ENCODE data around the gene IL1RAPL2. TPM values are rescaled to one million over a fixed set of nuclear protein-coding genes. Genes with fewer than 3 reads are reported as not detected.

Gene IL1RAPL2
- total and polyA plus RNA-seq, 2 of the 8 experiments (the other 6 are each of a cell fraction or from before 2014, with no cell fraction given), result 0.20 to 1.3 TPM

- TF ChIP-seq ZNF274 (IDR thresholded peaks at IDR 0.05; ENCODE audit: borderline replicate concordance, extremely low read depth, low read length) (no peak), EZH2 (IDR thresholded peaks at IDR 0.05; ENCODE audit: low read depth, low read length, severe bottlenecking) (no peak), KDM5A (IDR thresholded peaks at IDR 0.05; ENCODE audit: low read length) (no peak), KDM4A (IDR thresholded peaks at IDR 0.05; ENCODE audit: low read depth, low read length, severe bottlenecking) (no peak), EP300 (IDR thresholded peaks at IDR 0.05; ENCODE audit: borderline replicate concordance in 1 of 2, low read depth in 2 of 2, low read length in 2 of 2) (no peak), POLR2AphosphoS5 (IDR thresholded peaks at IDR 0.05; ENCODE audit: low read depth, low read length) (no peak), CEBPB (IDR thresholded peaks at IDR 0.05; ENCODE audit: low read depth, low read length) (no peak), SP4 (IDR thresholded peaks at IDR 0.05; ENCODE audit: low read length) (no peak), TAF7 (optimal IDR thresholded peaks at IDR 0.05; ENCODE audit: borderline replicate concordance, low read depth, low read length) (no peak), CTBP2 (IDR thresholded peaks at IDR 0.05; ENCODE audit: borderline replicate concordance, insufficient read depth, insufficient read length, low read length) (no peak), RBBP5 (IDR thresholded peaks at IDR 0.05; ENCODE audit: borderline replicate concordance, low read depth, low read length) (no peak), BRCA1 (IDR thresholded peaks at IDR 0.05; ENCODE audit: low read depth, low read length) (no peak), MAX (IDR thresholded peaks at IDR 0.05) (no peak), CHD2 (IDR thresholded peaks at IDR 0.05; ENCODE audit: low read length) (no peak)
- H3K9me3 ChIP-seq (ENCODE audit: insufficient read depth in 2 of 2, low read depth in 1 of 2, low read length in 1 of 2), result no peaks in the 10 kb centered on the region
- no peak overlapping the region for H3K14ac ChIP-seq (ENCODE audit: insufficient read length)
- H2BK12ac ChIP-seq (ENCODE audit: low read depth, low read length), result no peak overlapping the region
- H4K20me1 ChIP-seq (replicated peaks in 1 of 2; ENCODE audit: control insufficient read depth in 1 of 2, insufficient read depth in 2 of 2, low read length in 2 of 2), result no peaks in the 10 kb centered on the region
- H3K79me1 ChIP-seq (ENCODE audit: low read depth, low read length), result no peaks in the 10 kb centered on the region
- H2AK5ac ChIP-seq (ENCODE audit: low read depth, low read length), result no peak overlapping the region
- no peak overlapping the region for H4K8ac ChIP-seq (ENCODE audit: extremely low read depth, insufficient read depth, low read length)
- H3K27me3 ChIP-seq (replicated peaks in 1 of 4; ENCODE audit: control insufficient read depth in 3 of 4, extremely low read depth in 1 of 4, insufficient read depth in 3 of 4, low read length in 3 of 4), result no peaks in the 10 kb centered on the region
- no peak overlapping the region for H3K4me3 ChIP-seq (ENCODE audit: extremely low read depth in 1 of 4, insufficient read depth in 2 of 4, low read depth in 3 of 4, low read length in 4 of 4)
- POLR2A ChIA-PET (ENCODE audit: partially characterized antibody), result no interaction called here
- CTCF ChIA-PET (ENCODE audit: partially characterized antibody), result no interaction called here
- no peak overlapping the region for H4K91ac ChIP-seq (replicated peaks; ENCODE audit: insufficient read length, low read length)
- 90% methylated on average over 2 of the region's 2 CpGs; no CpG with 5 or more reads in 1 of the 2 experiments for WGBS, 2 experiments (ENCODE audit: extremely low coverage in 1 of 2, insufficient coverage in 1 of 2, insufficient read length in 1 of 2, insufficient replicate concordance in 2 of 2, low coverage in 1 of 2, low lambda C conversion rate in 2 of 2, missing lambda C conversion rate in 1 of 2)
- no peak overlapping the region for H3K56ac ChIP-seq (replicated peaks; ENCODE audit: insufficient read length, low read depth, low read length)
- H3K23me2 ChIP-seq (ENCODE audit: low read depth, low read length), result no peaks in the 10 kb centered on the region
- H2BK20ac ChIP-seq (ENCODE audit: low read length), result no peak overlapping the region
- no peak for FAIRE-seq
- H3K23ac ChIP-seq (ENCODE audit: insufficient read length), result no peak overlapping the region
- H3K18ac ChIP-seq (ENCODE audit: extremely low read depth, low read length), result no peak overlapping the region
- no peak overlapping the region for H3K27ac ChIP-seq (ENCODE audit: low read depth, low read length)
- H2BK5ac ChIP-seq (ENCODE audit: low read depth, low read length), result no peak overlapping the region
- H3K4me2 ChIP-seq (ENCODE audit: insufficient read depth in 1 of 2, low read depth in 2 of 2, low read length in 2 of 2), result no peak overlapping the region
- no peaks in the 10 kb centered on the region for H3K4me1 ChIP-seq (replicated peaks in 1 of 4; ENCODE audit: control insufficient read depth in 3 of 4, insufficient read depth in 4 of 4, low read length in 3 of 4)
- no peak for DNase-seq (ENCODE audit: low read depth in 1 of 2, low spot score in 2 of 2)
- no peak overlapping the region for H2BK15ac ChIP-seq (ENCODE audit: low read length)
- H3K36me3 ChIP-seq (ENCODE audit: control insufficient read depth in 2 of 4, insufficient read depth in 4 of 4, low read length in 3 of 4), result no peaks in the 10 kb centered on the region
- H2AFZ ChIP-seq (ENCODE audit: low read length), result no peak overlapping the region
- H3K9ac ChIP-seq (replicated peaks in 1 of 4; ENCODE audit: extremely low read depth in 1 of 4, low read depth in 3 of 4, low read length in 3 of 4), result no peak overlapping the region
- H3K79me2 ChIP-seq (ENCODE audit: control insufficient read depth in 1 of 2, insufficient read depth in 2 of 2, low read length in 2 of 2), result no peaks in the 10 kb centered on the region
- H4K5ac ChIP-seq (ENCODE audit: insufficient read length, low read depth, low read length), result no peak overlapping the region
- no peak overlapping the region for H2BK120ac ChIP-seq (replicated peaks; ENCODE audit: low read depth, low read length)
- H3K4ac ChIP-seq (replicated peaks; ENCODE audit: insufficient read length, low read depth, low read length), result no peak overlapping the region
Measured at GRCh38 chrX:105608745-105609144, 1042.7 kb downstream of the IL1RAPL2 start.

Data from H1 (cell line).